ENCODE measurements around the gene MAP1LC3A. TPM values are rescaled to one million over a fixed set of nuclear protein-coding genes. Genes with fewer than 3 reads are reported as not detected.

Gene MAP1LC3A
- total and polyA plus RNA-seq, 2 donors (not counting 1 experiment from before 2014, with no cell fraction given): 3.5 to 10.5 TPM

DNA sequence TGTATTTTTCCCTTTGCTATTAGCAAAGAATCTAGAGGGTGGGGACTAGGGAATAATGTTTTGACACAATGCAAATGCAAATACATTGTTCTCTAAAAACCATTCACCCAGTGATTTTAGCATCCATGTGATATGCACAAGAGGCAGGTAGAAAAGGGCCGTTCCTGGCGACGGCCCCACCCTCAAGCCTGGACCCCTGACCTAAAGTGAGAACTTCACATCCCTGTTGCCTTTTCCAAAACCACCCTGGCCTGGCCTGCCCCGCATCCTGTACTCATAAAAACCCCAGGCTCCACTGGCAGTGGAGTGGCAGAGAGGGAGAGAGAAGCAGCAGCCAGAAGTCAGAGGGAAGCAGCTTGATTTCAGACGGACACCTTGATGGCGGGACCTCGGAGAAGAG is 48.5 kb downstream of the MAP1LC3A start:
- no peak for TF ChIP-seq EZH2 (IDR thresholded peaks at IDR 0.05; ENCODE audit: borderline replicate concordance, insufficient read depth, low read depth, low read length, poor library complexity, severe bottlenecking)
- TF ChIP-seq, protein P1, sequence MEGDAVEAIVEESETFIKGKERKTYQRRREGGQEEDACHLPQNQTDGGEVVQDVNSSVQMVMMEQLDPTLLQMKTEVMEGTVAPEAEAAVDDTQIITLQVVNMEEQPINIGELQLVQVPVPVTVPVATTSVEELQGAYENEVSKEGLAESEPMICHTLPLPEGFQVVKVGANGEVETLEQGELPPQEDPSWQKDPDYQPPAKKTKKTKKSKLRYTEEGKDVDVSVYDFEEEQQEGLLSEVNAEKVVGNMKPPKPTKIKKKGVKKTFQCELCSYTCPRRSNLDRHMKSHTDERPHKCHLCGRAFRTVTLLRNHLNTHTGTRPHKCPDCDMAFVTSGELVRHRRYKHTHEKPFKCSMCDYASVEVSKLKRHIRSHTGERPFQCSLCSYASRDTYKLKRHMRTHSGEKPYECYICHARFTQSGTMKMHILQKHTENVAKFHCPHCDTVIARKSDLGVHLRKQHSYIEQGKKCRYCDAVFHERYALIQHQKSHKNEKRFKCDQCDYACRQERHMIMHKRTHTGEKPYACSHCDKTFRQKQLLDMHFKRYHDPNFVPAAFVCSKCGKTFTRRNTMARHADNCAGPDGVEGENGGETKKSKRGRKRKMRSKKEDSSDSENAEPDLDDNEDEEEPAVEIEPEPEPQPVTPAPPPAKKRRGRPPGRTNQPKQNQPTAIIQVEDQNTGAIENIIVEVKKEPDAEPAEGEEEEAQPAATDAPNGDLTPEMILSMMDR (IDR thresholded peaks at IDR 0.05): no peak
- no peak overlapping the region for H3K4me2 ChIP-seq (replicated peaks; ENCODE audit: low read depth, low read length, poor library complexity, severe bottlenecking)
- H4K20me1 ChIP-seq (ENCODE audit: control insufficient read depth, insufficient read depth, low read length, poor library complexity, severe bottlenecking): no peaks in the 10 kb centered on the region
- ChIA-PET POLR2A (no interaction called here), CTCF (no interaction called here)
- H3K27me3 Mint-ChIP-seq: no peaks in the 10 kb centered on the region
- H3K9me3 Mint-ChIP-seq (ENCODE audit: insufficient read depth): no peaks in the 10 kb centered on the region
- peaks cover 18% of the 10 kb centered on the region for H3K4me1 Mint-ChIP-seq
- intact Hi-C loops (cut with micrococcal nuclease): no loop called here
- no peak overlapping the region for H3K27ac ChIP-seq (ENCODE audit: low read length in 2 of 2)
- no peak for ATAC-seq (ENCODE audit: low read depth)
- H3K4me3 Mint-ChIP-seq: no peak overlapping the region
- H3K9me3 ChIP-seq (ENCODE audit: control extremely low read depth in 1 of 3, control insufficient read depth in 2 of 3, insufficient read depth in 1 of 3, low read length in 2 of 3): peaks cover 0 to 4% (median 1%) of the 10 kb centered on the region in 3 donors
- no peak overlapping the region for H3K4me3 ChIP-seq (ENCODE audit: control extremely low read depth in 1 of 5, extremely low read depth in 1 of 5, insufficient read depth in 1 of 5, low read depth in 2 of 5, low read length in 4 of 5)
- H3K4me1 ChIP-seq (ENCODE audit: control insufficient read depth in 2 of 2, insufficient read depth in 2 of 2, low read length in 2 of 2): peaks cover 6 to 11% of the 10 kb centered on the region in 2 donors
- H3K27ac Mint-ChIP-seq: peak overlapping the region; percentile 26
- no peak overlapping the region for H3K9ac ChIP-seq (ENCODE audit: low read length)
- no peaks in the 10 kb centered on the region for H3K27me3 ChIP-seq (replicated peaks in 1 of 4; ENCODE audit: control extremely low read depth in 1 of 4, control insufficient read depth in 3 of 4, insufficient read depth in 4 of 4, low read length in 3 of 4)
- H3K36me3 ChIP-seq (replicated peaks in 1 of 2; ENCODE audit: control extremely low read depth in 1 of 2, control insufficient read depth in 1 of 2, extremely low read depth in 1 of 2, insufficient read depth in 2 of 2, low read length in 1 of 2): no peaks in the 10 kb centered on the region
- no peaks in the 10 kb centered on the region for H3K79me2 ChIP-seq (ENCODE audit: control insufficient read depth, insufficient read depth, low read length)
- DNase-seq: no peak
- 95% methylated on average over 3 of the region's 7 CpGs for WGBS (ENCODE audit: insufficient coverage)
- H2AFZ ChIP-seq (ENCODE audit: insufficient read depth, low read depth, low read length, poor library complexity, severe bottlenecking): no peak overlapping the region

Small RNA genes lying within 50 kb of the gene (small RNA-seq; reads per million reads assigned to genes)
- gene RF00019 (ENCODE audit: insufficient read length, low read depth, low replicate concordance): not detected

Other genes with a start within 250 kb of the MAP1LC3A start
- 89.6 and 110 TPM in 2 replicates for gene ITCH, start 195.4 kb upstream of the MAP1LC3A start, total RNA-seq
- gene ITCH, start 195.4 kb upstream of the MAP1LC3A start, polyA plus RNA-seq: 10.0 and 13.8 TPM in 2 replicates
- gene DYNLRB1, start 42.3 kb upstream of the MAP1LC3A start, total RNA-seq: 43.8 and 55.3 TPM in 2 replicates
- gene DYNLRB1, start 42.3 kb upstream of the MAP1LC3A start, polyA plus RNA-seq: 116 and 120 TPM in 2 replicates
- 15.4 and 19.3 TPM in 2 replicates for gene PIGU, start 118.4 kb downstream of the MAP1LC3A start, total RNA-seq
- 9.5 and 12.0 TPM in 2 replicates for gene PIGU, start 118.4 kb downstream of the MAP1LC3A start, polyA plus RNA-seq
- gene TP53INP2, start 145.6 kb downstream of the MAP1LC3A start, total RNA-seq: 7.7 and 8.1 TPM in 2 replicates
- 14.7 and 39.6 TPM in 2 replicates for gene TP53INP2, start 145.6 kb downstream of the MAP1LC3A start, polyA plus RNA-seq

Data from B cell (primary cell).